ENCODE data around the gene HMCN1.

The HMCN1 gene

DNA sequence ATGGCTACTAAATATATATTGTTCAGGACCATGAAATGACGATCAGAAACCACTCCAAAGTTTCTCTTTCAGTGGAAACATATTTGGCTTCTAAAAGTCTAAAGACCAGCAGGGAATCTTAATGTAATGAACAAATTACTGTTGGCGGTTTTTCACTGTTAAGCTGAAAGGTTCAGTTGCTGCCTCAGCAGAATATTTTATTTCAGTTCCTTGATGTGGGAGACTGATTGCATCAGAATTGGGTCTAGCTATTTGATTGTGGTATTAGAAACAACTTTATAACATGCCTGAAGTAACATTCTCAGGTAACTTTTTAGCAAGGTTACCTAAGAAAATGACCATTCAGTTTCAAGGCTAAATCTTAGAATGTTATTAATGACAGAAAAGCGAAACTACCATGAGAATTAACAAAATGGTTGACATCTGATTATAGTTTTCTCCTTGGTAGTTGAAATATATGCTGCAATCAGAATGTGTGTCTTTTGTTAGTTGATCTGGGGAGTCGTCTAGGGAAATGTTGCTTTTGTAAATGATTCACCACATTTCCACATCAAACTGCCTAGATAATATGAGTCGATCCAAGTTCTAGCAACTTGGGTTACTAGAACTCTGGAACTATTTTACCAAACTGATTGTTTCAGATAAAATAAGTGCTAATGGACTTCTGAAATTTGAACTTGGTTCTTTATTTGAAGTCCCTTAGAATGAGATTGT is 200.4 kb downstream of the HMCN1 start:
- TF ChIP-seq MYC (IDR thresholded peaks at IDR 0.05; ENCODE audit: low read depth, low read length) (no peak), POLR2A (IDR thresholded peaks at IDR 0.05; ENCODE audit: extremely low read depth, insufficient read length) (no peak)
- TF ChIP-seq, protein P1, sequence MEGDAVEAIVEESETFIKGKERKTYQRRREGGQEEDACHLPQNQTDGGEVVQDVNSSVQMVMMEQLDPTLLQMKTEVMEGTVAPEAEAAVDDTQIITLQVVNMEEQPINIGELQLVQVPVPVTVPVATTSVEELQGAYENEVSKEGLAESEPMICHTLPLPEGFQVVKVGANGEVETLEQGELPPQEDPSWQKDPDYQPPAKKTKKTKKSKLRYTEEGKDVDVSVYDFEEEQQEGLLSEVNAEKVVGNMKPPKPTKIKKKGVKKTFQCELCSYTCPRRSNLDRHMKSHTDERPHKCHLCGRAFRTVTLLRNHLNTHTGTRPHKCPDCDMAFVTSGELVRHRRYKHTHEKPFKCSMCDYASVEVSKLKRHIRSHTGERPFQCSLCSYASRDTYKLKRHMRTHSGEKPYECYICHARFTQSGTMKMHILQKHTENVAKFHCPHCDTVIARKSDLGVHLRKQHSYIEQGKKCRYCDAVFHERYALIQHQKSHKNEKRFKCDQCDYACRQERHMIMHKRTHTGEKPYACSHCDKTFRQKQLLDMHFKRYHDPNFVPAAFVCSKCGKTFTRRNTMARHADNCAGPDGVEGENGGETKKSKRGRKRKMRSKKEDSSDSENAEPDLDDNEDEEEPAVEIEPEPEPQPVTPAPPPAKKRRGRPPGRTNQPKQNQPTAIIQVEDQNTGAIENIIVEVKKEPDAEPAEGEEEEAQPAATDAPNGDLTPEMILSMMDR (IDR thresholded peaks at IDR 0.05; ENCODE audit: low read depth, low read length), result no peak
- TF ChIP-seq, protein P2, sequence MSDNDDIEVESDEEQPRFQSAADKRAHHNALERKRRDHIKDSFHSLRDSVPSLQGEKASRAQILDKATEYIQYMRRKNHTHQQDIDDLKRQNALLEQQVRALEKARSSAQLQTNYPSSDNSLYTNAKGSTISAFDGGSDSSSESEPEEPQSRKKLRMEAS (IDR thresholded peaks at IDR 0.05; ENCODE audit: low read depth, low read length), result no peak
- no peak for DNase-seq (ENCODE audit: low read depth)
- no peak overlapping the region for H3K4me3 ChIP-seq (ENCODE audit: low read depth, low read length)

DNA sequence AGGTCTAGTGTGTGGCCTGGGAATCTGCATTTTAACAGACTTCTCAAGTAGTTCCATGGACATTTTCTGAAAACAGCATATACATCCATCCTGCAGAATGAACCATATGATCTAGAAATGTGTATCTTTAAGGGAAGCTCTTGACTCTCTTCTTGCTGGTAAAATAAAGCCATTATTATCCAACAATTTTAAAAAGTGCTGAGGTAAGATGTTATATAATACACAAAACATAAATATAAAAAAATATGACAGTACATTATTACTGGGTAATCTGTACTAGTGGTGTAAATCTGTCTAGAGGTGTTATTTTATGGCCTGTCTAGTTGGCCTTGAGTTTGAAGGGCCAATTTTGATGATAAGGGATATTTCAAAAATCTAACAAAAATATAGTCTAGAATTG is 201.2 kb downstream of the HMCN1 start:
- TF ChIP-seq POLR2A (IDR thresholded peaks at IDR 0.05; ENCODE audit: extremely low read depth, insufficient read length), result no peak
- TF ChIP-seq MYC (IDR thresholded peaks at IDR 0.05; ENCODE audit: low read depth, low read length), result no peak
- TF ChIP-seq, protein P1 (IDR thresholded peaks at IDR 0.05; ENCODE audit: low read depth, low read length), result no peak
- TF ChIP-seq, protein P2 (IDR thresholded peaks at IDR 0.05; ENCODE audit: low read depth, low read length), result no peak
- no peak for DNase-seq (ENCODE audit: low read depth)
- no peak overlapping the region for H3K4me3 ChIP-seq (ENCODE audit: low read depth, low read length)

DNA sequence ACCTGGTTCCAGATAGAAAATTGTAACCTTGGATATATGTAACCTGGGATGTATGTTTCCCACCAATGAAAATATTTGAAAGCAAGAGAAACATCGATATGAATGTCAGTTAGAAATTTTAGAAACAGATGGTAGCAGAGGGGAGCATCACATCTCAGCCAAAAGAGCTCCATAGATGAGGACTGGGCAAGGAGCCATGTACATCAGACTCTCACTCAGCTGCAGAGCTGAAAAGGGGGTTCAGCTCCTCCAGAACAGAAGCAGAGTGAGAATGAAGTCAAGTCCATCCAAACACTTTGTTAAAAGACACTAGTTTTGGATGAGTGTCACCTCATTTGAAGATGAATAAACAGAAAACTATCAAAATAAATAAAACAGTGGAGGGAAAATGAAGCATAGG is 202.4 kb downstream of the HMCN1 start:
- TF ChIP-seq, protein P1 (IDR thresholded peaks at IDR 0.05; ENCODE audit: low read depth, low read length), result no peak
- TF ChIP-seq POLR2A (IDR thresholded peaks at IDR 0.05; ENCODE audit: extremely low read depth, insufficient read length) (no peak), MYC (IDR thresholded peaks at IDR 0.05; ENCODE audit: low read depth, low read length) (no peak)
- TF ChIP-seq, protein P2 (IDR thresholded peaks at IDR 0.05; ENCODE audit: low read depth, low read length), result no peak
- no peak for DNase-seq (ENCODE audit: low read depth)
- H3K4me3 ChIP-seq (ENCODE audit: low read depth, low read length), result no peak overlapping the region

DNA sequence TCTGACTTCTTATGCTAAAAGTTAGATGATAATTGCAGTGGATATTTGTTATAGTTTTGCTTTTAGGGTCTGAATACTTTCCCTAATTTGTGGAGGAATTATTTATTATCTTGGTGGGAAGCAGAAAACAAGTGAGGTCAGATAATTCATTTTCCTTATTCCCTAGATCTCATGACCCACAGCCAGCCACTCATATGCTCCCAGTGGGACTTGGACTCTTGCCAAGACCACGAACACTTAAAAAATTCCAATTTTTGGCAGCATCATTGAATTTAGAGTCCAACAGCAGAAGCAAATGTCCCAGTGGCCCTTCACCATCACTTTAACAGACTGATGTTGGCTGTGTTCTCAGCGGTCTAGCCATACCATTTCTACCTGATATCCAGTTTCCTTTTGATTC is 204.2 kb downstream of the HMCN1 start:
- TF ChIP-seq, protein P2 (IDR thresholded peaks at IDR 0.05; ENCODE audit: low read depth, low read length), result no peak
- TF ChIP-seq, protein P1 (IDR thresholded peaks at IDR 0.05; ENCODE audit: low read depth, low read length), result no peak
- TF ChIP-seq POLR2A (IDR thresholded peaks at IDR 0.05; ENCODE audit: extremely low read depth, insufficient read length) (no peak), MYC (IDR thresholded peaks at IDR 0.05; ENCODE audit: low read depth, low read length) (no peak)
- DNase-seq (ENCODE audit: low read depth), result no peak
- no peak overlapping the region for H3K4me3 ChIP-seq (ENCODE audit: low read depth, low read length)

DNA sequence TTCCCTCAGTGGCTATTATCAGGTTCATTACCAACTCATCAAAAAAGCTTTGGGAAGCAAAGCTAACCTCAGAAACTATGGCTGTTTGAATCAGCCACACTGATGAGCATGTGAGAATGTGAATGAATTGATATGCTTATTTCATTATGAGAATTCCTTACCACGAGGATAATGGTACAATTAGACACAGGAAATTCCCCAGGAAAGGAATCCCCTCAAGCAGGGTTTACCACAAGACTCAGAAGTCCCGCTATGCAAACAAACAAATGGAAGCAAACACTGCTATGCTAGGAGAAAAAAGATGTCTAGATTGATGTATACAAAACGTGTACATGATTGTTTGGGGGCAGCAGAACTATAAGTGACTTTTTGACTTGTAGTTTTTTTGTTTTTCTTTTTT is 205.0 kb downstream of the HMCN1 start:
- DNase-seq (ENCODE audit: low read depth), result no peak
- TF ChIP-seq MYC (IDR thresholded peaks at IDR 0.05; ENCODE audit: low read depth, low read length) (no peak), POLR2A (IDR thresholded peaks at IDR 0.05; ENCODE audit: extremely low read depth, insufficient read length) (no peak)
- TF ChIP-seq, protein P1 (IDR thresholded peaks at IDR 0.05; ENCODE audit: low read depth, low read length), result no peak
- TF ChIP-seq, protein P2 (IDR thresholded peaks at IDR 0.05; ENCODE audit: low read depth, low read length), result no peak
- no peak overlapping the region for H3K4me3 ChIP-seq (ENCODE audit: low read depth, low read length)
